SJSA1 (cell line): ENCODE results near the gene FAM168A. TPM values are rescaled to one million over a fixed set of nuclear protein-coding genes. Genes with fewer than 3 reads are reported as not detected.
"Not testable (repeated sequence)": the region's sequence is repeated elsewhere in the genome, so short reads cannot be mapped to it uniquely, and the experiment has no call there.

Source experiments
- DNase-seq, 2 experiments: peaks; one replicate each; pipeline ENCODE4 v3.0.0-alpha.2; 2015 to 2020; ENCODE audit warnings: low spot score in 2 of 2, low read depth in 1 of 2
- H3K27ac ChIP-seq: fragments of 250-450 bp; sonication (Bioruptor Pico); 2 replicates; pipeline ENCODE4 v1.5.1; 2020; ENCODE audit warnings: mild to moderate bottlenecking, moderate library complexity
- H3K27me3 ChIP-seq: fragments of 250-450 bp; sonication (Bioruptor Pico); replicated peaks from 2 replicates; pipeline ENCODE4 v1.5.1; 2020; ENCODE audit warnings: mild to moderate bottlenecking, moderate library complexity
- H3K36me3 ChIP-seq: fragments of 250-450 bp; sonication (Bioruptor Pico); 2 replicates; pipeline ENCODE4 v1.5.1; 2020; ENCODE audit warnings: mild to moderate bottlenecking
- H3K4me1 ChIP-seq: fragments of 250-450 bp; sonication (Bioruptor Pico); replicated peaks from 2 replicates; pipeline ENCODE4 v1.6.1; 2021; ENCODE audit warnings: mild to moderate bottlenecking
- H3K4me3 ChIP-seq: fragments of 250-450 bp; sonication (Bioruptor Pico); 2 replicates; pipeline ENCODE4 v1.5.1; 2020; ENCODE audit warnings: mild to moderate bottlenecking
- H3K9me3 ChIP-seq: fragments of 250-450 bp; sonication (Bioruptor Pico); replicated peaks from 2 replicates; pipeline ENCODE4 v1.5.1; 2020; ENCODE audit warnings: mild to moderate bottlenecking
- total RNA-seq: library from RNA; depleted of rRNA; stranded (reverse); fragments of >200 nt; shearing (Covaris generic); gene quantifications from 2 replicates; pipeline ENCODE4 v1.2.3, GENCODE V29; 2014

The FAM168A gene
- total RNA-seq, 1 experiment from 2014 or later, result 15.2 TPM

DNA sequence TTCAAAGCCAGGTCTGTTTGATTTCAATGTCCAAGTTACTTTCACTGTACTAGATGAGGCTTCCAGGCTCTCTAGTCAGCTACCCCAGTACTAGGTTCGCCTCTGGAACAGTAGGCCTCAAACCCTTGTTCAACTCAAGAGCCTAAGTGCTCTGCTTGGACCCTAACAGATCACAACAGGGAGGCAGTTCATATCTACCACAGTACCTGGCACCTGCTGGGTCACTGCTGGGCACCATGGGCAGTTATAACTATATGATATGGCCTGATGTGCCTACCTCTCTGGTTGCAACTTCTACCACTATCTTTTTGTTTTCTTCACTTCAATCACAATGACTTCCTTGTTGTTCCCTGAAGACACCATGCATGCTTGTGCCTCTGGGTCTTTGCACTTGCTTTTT is 124.7 kb downstream of the FAM168A start:
- no peaks in the 10 kb centered on the region for H3K27me3 ChIP-seq
- H3K36me3 ChIP-seq, result no peaks in the 10 kb centered on the region
- no peak overlapping the region for H3K4me3 ChIP-seq
- H3K4me1 ChIP-seq, result no peaks in the 10 kb centered on the region
- DNase-seq, result no peak
- H3K27ac ChIP-seq, result no peak overlapping the region
- no peaks in the 10 kb centered on the region for H3K9me3 ChIP-seq

DNA sequence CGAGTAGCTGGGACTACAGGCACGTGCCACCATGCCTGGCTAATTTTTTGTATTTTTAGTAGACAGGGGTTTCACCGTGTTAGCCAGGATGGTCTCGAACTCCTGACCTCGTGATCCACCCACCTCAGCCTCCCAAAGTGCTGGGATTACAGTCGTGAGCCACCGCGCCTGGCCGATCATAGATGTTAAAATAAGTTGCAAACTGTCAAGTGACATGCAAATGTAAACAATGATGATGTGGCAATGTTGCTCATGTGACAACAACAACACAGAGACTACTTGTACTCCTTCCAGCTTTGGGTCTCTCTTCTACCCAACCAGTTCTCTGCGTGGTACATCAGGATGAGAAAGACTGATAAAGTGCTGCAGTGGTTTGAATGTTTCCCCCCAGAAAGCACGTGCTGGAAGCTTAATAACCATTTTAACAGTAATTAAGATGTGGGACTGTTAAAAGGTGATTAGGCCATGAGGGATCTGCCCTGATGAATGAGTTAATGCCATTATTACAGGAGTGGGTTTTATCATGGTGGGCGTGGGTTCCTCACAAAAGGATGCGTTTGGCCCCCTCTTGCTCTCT is 127.8 kb downstream of the FAM168A start:
- not testable (repeated sequence) for H3K4me3 ChIP-seq, H3K27ac ChIP-seq, DNase-seq, H3K36me3 ChIP-seq, H3K4me1 ChIP-seq, H3K27me3 ChIP-seq, H3K9me3 ChIP-seq

DNA sequence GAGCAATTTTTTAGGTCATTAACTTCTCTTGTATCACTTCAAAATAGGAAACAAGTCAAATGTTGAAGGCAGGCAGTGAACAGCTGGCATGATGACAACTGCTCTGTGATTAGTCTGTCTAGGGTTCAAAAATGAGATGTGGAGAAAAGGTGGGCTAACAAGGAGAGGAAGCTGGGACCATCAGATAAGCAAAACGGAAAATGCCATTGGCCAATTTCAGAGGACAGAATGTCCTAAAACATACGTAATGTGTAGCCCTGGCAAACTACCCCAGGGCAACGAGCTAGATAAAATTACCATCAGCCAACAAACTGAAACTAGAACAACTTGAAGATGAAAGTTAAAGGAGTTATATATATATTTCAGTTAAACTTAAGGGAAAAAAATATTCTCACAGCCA is 128.5 kb downstream of the FAM168A start:
- H3K36me3 ChIP-seq, result no peaks in the 10 kb centered on the region
- H3K4me1 ChIP-seq, result no peaks in the 10 kb centered on the region
- no peak overlapping the region for H3K27ac ChIP-seq
- H3K9me3 ChIP-seq, result no peaks in the 10 kb centered on the region
- DNase-seq, result no peak
- H3K4me3 ChIP-seq, result no peak overlapping the region
- no peaks in the 10 kb centered on the region for H3K27me3 ChIP-seq

DNA sequence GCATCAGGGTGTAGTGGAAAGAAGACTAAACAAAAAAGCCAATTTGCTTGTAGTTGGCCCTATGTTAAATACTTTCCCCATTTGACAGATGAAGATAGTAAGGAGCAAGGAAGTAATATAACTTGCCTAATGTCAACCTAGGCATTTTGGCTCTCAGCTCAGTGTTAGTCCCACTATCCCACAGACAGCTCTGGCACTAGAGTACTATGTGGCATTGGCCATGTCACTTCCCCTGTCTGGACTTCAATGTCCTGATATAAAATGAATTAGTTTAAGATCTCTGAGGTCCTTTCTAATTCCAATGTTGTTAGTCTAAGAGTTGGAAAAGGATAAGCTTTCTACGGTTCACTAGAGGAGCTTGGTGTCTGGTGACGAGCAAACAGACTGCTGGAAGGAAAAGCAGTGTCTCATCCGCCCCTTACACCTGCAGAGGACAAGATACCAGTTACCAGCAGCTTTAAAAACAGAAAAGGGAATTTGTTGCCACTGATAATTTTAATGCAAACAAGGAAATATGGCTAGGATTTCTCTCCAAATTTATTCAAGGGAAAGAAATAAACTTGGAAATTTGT is 129.2 kb downstream of the FAM168A start:
- H3K27me3 ChIP-seq, result no peaks in the 10 kb centered on the region
- H3K27ac ChIP-seq, result no peak overlapping the region
- no peak for DNase-seq
- H3K4me3 ChIP-seq, result no peak overlapping the region
- H3K36me3 ChIP-seq, result no peaks in the 10 kb centered on the region
- no peaks in the 10 kb centered on the region for H3K4me1 ChIP-seq
- H3K9me3 ChIP-seq, result no peaks in the 10 kb centered on the region

GRCh38 chr11:73467505-73467904 is 130.4 kb downstream of the FAM168A start:
- Histone ChIP-seq H3K27me3 (no peaks in the 10 kb centered on the region), H3K4me3 (no peak overlapping the region), H3K4me1 (no peaks in the 10 kb centered on the region), H3K36me3 (no peaks in the 10 kb centered on the region), H3K9me3 (no peaks in the 10 kb centered on the region), H3K27ac (no peak overlapping the region)
- DNase-seq, result no peak

DNA sequence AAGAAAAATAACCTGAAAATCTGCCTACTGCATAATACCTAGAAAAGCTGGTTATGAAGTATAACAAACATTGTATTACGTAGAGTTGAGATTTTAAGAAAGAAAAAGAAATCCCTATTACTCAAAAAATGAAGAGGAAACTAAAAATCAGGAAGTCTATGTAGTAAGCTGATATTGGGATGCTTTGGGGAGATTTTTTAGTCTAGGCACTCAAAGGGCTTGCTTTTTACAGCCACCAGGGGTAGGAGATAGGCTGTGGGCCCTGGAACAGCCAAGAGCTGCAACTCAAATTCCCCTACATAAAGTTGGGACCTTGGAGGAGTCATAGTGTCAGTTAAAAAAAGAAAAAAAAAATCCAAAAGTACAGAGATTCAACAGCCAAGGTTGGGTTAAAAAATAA is 131.3 kb downstream of the FAM168A start:
- no peaks in the 10 kb centered on the region for H3K9me3 ChIP-seq
- no peak overlapping the region for H3K4me3 ChIP-seq
- no peak for DNase-seq
- no peaks in the 10 kb centered on the region for H3K4me1 ChIP-seq
- H3K27ac ChIP-seq, result no peak overlapping the region
- no peaks in the 10 kb centered on the region for H3K27me3 ChIP-seq
- no peaks in the 10 kb centered on the region for H3K36me3 ChIP-seq

DNA sequence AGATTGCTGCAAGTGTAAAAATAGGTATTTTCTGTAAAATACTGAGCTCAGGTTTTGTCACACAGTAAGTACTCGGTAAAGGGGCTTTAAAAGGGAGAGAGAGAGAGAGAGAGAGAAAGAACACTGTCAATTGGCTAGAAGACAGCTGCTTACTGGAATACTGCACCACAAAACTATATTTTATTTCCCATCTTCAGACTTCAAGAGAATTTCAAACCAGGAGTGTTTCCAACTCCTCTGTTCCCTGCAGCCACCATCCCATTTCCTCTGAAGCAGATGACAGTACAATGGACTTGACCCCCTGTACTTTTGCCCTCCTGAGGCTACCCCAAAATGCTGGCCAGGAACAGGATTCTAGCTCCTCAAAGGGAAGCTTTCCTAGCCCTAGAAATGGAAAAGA is 132.0 kb downstream of the FAM168A start:
- H3K36me3 ChIP-seq, result no peaks in the 10 kb centered on the region
- H3K27me3 ChIP-seq, result no peaks in the 10 kb centered on the region
- H3K9me3 ChIP-seq, result no peaks in the 10 kb centered on the region
- no peak overlapping the region for H3K27ac ChIP-seq
- no peak overlapping the region for H3K4me3 ChIP-seq
- no peak for DNase-seq
- no peaks in the 10 kb centered on the region for H3K4me1 ChIP-seq

GRCh38 chr11:73465023-73465675 is 132.8 kb downstream of the FAM168A start:
- no peak for DNase-seq
- Histone ChIP-seq H3K36me3 (no peaks in the 10 kb centered on the region), H3K4me3 (no peak overlapping the region), H3K27me3 (no peaks in the 10 kb centered on the region), H3K9me3 (no peaks in the 10 kb centered on the region), H3K27ac (no peak overlapping the region), H3K4me1 (no peaks in the 10 kb centered on the region)

DNA sequence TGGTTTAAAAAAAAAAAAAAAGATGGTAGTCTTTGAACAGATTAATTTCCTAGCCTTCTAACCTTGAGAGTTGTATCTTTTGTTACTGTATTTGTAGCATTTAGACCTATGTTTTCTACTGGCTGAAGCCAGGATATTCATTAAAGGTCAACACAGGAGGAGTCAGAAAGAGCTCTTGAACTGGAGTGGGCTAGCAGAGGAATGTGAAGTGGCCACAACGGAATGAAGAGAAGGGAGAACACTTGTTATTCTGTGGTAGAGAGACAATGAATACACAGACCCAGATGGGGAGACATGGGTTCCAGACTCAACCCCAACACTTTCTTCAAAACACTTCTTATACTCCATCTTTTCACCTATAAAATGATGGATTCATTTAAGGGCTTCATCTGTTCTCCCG is 133.6 kb downstream of the FAM168A start:
- Histone ChIP-seq H3K4me3 (no peak overlapping the region), H3K9me3 (no peaks in the 10 kb centered on the region), H3K27me3 (no peaks in the 10 kb centered on the region), H3K36me3 (no peaks in the 10 kb centered on the region), H3K27ac (no peak overlapping the region), H3K4me1 (no peaks in the 10 kb centered on the region)
- DNase-seq, result no peak

DNA sequence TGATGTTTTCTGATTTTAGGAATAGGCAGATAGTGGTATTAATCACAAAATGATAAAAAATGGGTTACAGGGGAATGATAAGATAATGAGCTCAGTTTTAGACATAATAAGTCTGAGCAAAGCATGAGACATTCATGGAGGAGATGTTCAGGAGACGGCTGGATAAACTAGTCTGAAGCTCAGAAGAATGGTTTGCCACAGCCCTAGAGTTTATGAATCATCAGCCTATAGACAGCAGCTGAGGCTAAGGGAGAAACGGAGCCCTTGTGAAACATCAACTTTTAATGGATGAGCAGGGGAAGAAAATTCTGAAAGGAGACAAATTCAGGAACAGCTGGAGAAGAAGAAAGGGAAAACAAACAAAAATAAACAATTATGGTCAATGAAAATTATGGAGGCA is 134.6 kb downstream of the FAM168A start:
- no peak overlapping the region for H3K27ac ChIP-seq

GRCh38 chr11:73461964-73462363 is 135.9 kb downstream of the FAM168A start:
- Histone ChIP-seq H3K27me3 (no peaks in the 10 kb centered on the region), H3K4me3 (no peak overlapping the region), H3K27ac (no peak overlapping the region), H3K9me3 (no peaks in the 10 kb centered on the region), H3K4me1 (no peaks in the 10 kb centered on the region), H3K36me3 (no peaks in the 10 kb centered on the region)
- no peak for DNase-seq

More for the DNA sequence above, 134.6 kb downstream of the FAM168A start:
- Histone ChIP-seq H3K4me3 (no peak overlapping the region), H3K36me3 (no peaks in the 10 kb centered on the region), H3K27me3 (no peaks in the 10 kb centered on the region), H3K9me3 (no peaks in the 10 kb centered on the region), H3K4me1 (no peaks in the 10 kb centered on the region)
- DNase-seq, result no peak

DNA sequence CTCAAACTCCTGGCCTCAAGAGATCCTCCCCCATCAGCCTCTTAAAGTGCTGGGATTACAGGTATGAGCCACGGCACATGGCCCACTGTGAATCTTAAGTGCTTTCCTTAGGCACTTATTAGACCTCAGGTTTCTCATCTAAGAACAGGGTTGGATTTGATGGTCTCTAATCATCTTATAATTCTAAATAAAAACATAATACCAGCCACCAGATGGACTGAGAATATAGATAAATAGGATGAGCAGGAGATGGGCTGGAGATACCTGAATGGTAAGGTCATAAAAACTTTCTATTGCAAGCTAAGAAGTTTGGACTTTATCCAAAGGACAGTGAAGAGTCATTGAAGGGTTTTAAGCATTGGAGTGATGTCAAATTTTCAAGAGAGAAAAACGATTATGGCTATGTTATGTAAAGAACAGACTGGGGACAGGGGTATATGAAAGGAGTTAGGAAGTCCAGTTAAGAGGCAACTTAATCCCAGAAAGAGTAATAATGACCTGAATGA is 136.5 kb downstream of the FAM168A start:
- no peaks in the 10 kb centered on the region for H3K27me3 ChIP-seq
- H3K4me3 ChIP-seq, result no peak overlapping the region
- no peaks in the 10 kb centered on the region; the same call in 1 of the 2 replicates for H3K4me1 ChIP-seq
- no peak overlapping the region for H3K27ac ChIP-seq
- H3K36me3 ChIP-seq, result no peaks in the 10 kb centered on the region
- DNase-seq, result no peak
- no peaks in the 10 kb centered on the region for H3K9me3 ChIP-seq

GRCh38 chr11:73458201-73458600 is 139.7 kb downstream of the FAM168A start:
- no peak for DNase-seq

DNA sequence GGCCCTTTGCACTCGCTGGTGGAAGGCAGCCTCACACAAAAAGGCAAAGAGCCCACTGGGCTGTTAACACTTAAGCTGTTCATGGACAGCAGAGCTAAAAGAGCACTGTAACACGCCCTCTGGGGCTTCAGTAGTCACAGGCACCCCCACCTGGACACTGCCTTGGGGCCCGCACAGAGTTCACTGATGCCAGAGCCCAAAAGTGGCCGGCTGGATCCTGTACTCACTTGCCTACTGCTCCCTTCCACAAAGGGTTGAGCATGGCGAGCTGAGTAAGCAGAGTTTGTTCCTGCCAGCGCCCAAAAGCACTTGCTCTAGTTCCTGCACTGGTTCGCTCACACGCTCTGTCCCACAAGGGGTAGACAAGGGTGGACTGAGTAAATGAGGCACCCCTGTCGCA is 142.9 kb downstream of the FAM168A start:
- H3K27ac ChIP-seq, result no peak overlapping the region
- no peaks in the 10 kb centered on the region for H3K9me3 ChIP-seq
- H3K4me1 ChIP-seq, result no peaks in the 10 kb centered on the region; the same call in 1 of the 2 replicates
- H3K36me3 ChIP-seq, result no peaks in the 10 kb centered on the region
- no peaks in the 10 kb centered on the region for H3K27me3 ChIP-seq
- no peak for DNase-seq
- H3K4me3 ChIP-seq, result no peak overlapping the region

More at GRCh38 chr11:73458201-73458600, 139.7 kb downstream of the FAM168A start:
- no peak overlapping the region for H3K27ac ChIP-seq
- H3K4me3 ChIP-seq, result no peak overlapping the region
- H3K4me1 ChIP-seq, result no peaks in the 10 kb centered on the region; the same call in 1 of the 2 replicates
- no peaks in the 10 kb centered on the region for H3K9me3 ChIP-seq
- H3K36me3 ChIP-seq, result no peaks in the 10 kb centered on the region
- H3K27me3 ChIP-seq, result no peaks in the 10 kb centered on the region
